Stimulated activated naive CD8-positive, alpha-beta T cell treated with anti-CD3 and anti-CD28 coated beads, Interleukin-15, amount 100 ng/mL, for 72 hours (primary cell): ENCODE results near the gene SPTBN1.
A peak's percentile ranks its signal among the peaks of the same experiment; 100 is the strongest.

Source experiments
- ATAC-seq: fragments of 150-1000 bp; cut with Tn5 transposase; 2 replicates; pipeline ENCODE4 v1.10.0; 2021; ENCODE audit warnings: mild to moderate bottlenecking, moderate library complexity
- DNase-seq, 2 donors: peaks; one replicate each; pipeline ENCODE4 v3.0.0; 2021 to 2022
- H3K27ac Mint-ChIP-seq, 2 donors: one replicate each; pipeline ENCODE4 v1.8.0; 2022; ENCODE audit warnings: mild to moderate bottlenecking in 2 of 2, mixed read lengths in 2 of 2, moderate library complexity in 2 of 2
- H3K27me3 Mint-ChIP-seq: one replicate; pipeline ENCODE4 v1.8.0; 2022; ENCODE audit warnings: mixed read lengths
- H3K4me1 Mint-ChIP-seq: one replicate; pipeline ENCODE4 v1.8.0; 2022; ENCODE audit warnings: mild to moderate bottlenecking, mixed read lengths
- H3K4me3 Mint-ChIP-seq, 2 donors: one replicate each; pipeline ENCODE4 v1.8.0; 2022; ENCODE audit warnings: mild to moderate bottlenecking in 2 of 2, mixed read lengths in 2 of 2, moderate library complexity in 1 of 2
- H3K9me3 Mint-ChIP-seq, 2 donors: one replicate each; pipeline ENCODE4 v1.8.0; 2022; ENCODE audit warnings: mixed read lengths in 2 of 2

The SPTBN1 gene

DNA sequence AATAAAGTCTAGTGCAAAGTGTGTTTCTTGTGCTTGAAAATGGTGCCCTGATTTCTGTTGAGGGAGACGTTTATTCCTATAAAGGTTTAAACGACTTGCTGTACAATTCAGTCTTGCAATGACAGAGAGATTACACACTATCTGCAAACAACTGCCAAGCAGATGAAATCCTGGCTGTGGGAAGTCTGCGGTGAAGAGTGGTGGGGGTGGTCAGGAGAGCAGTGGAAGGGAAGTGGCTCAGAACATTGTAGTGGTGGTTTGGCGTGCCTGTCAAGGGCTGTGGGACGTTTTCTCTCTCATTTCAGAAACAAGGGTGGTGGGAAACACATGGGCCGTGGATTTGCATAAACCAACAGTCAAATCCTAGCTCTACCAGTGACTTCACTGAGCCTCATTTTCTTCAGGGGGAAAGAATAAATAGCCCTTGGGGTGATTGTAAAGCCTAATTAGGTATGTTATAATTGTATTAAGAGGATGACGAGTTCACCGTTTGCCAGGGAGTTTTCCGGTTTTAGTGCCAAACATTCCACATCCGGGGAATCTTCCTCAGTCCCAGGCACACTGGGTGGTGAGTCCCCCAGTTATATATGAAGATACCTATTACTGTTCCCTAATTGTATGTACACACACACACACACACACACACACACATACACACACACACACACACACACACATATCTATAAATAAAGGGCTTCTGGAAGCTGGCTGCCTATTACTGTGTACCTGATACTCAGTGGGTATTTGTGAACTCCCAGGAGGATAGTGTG is 115.0 kb downstream of the SPTBN1 start:
- Mint-ChIP-seq H3K4me1 (peaks cover 94% of the 10 kb centered on the region), H3K9me3 (peaks cover 0 to 4% of the 10 kb centered on the region in 2 donors), H3K27me3 (no peaks in the 10 kb centered on the region), H3K27ac (peak overlapping the region; percentile 98 to 99), H3K4me3 (peak overlapping the region; percentile 76 to 84)
- DNase-seq = peak; percentile 58 to 90
- ATAC-seq = peak; percentile 75

DNA sequence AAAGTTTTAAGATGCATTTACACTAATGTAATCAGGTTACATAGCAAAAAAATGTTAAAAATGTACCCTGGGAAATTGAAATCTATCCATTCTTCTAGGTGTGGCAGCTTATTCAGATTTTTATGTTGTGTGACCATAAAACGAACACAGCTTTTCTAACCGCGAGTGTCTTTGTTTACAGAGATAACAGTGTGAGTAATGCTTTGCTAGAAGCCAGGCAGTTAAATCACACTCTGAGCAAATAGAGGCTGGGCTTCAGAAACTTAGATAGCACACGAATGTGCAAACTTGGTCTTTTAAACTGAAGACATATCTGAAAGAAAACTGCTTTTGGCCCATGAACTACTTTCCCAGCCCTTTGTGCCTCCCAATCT is 116.1 kb downstream of the SPTBN1 start:
- DNase-seq (no peak), ATAC-seq (peak; percentile 27)
- peaks cover 94% of the 10 kb centered on the region for H3K4me1 Mint-ChIP-seq

DNA sequence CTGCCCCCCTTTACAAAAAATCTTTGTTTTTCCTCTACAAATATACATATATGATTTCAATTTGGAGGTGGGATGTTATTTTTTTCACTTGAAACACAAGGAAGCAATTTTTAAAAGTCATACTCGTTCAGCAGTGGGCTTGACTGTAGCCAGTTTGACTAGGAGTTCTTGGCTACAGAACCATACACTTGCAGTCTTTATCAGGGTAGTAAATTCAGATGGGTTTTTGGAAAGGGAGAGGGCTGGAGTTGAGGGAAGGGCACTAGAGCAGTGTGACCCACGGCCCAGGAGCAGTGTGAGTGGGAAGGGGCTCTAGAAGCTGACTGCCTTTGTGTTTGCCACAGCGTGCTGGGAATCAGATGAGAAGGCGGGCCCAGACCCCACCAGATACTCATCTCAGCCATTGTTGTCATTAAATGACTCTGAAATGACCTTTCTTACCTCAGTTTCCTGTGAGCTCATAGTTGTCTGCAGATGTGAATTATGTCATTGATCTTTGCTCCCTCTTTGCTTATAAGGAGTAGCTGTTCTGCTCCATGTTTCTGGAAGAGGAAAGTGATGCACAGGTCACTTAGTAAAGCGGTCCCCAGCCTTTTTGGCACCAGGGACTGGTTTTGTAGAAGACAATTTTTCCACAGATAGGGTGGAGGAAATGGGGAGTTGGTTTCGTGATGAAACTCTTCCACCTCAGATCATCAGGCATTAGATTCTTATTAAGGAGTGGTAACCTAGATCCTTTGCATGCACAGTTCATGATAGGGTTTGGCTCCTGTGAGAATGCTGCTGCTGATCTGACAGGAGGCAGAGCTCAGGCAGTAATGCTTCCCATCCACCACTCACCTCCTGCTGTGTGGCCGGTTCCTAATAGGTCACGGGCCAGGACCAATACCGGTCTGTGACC is 116.8 kb downstream of the SPTBN1 start:
- Mint-ChIP-seq H3K27ac (peak overlapping the region; percentile 99), H3K4me3 (peak overlapping the region; percentile 76 to 84), H3K27me3 (no peaks in the 10 kb centered on the region), H3K4me1 (peaks cover 95% of the 10 kb centered on the region), H3K9me3 (peaks cover 0 to 10% of the 10 kb centered on the region in 2 donors)
- ATAC-seq = peak; percentile 51
- DNase-seq = peak; percentile 41 to 64

More for the DNA sequence above, 116.1 kb downstream of the SPTBN1 start:
- Mint-ChIP-seq H3K4me3 (peak overlapping the region; percentile 76 to 84), H3K27me3 (no peaks in the 10 kb centered on the region), H3K27ac (peak overlapping the region; percentile 98 to 99), H3K9me3 (peaks cover 0 to 10% of the 10 kb centered on the region in 2 donors)

DNA sequence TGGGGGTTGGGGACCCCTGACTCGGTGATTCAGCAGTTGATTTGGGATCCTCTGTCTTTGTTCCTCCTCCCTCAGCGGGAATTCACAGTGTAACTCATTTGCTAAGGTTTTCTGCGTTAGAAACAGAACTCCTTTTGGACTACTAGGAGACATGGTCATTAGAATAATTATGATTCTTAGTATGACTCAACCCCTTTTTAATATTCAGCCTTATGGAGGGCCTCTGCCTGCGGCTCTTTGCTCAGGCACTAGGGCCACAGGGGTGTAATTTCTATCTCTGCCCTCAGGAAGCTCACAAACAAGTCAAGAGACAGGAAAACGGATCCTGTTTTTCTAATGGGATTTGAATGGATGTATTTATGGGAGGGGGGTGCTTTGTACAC is 117.4 kb downstream of the SPTBN1 start:
- no peak for DNase-seq
- Mint-ChIP-seq H3K4me1 (peaks cover 98% of the 10 kb centered on the region), H3K4me3 (peak overlapping the region; percentile 76 to 84), H3K27ac (peak overlapping the region; percentile 99), H3K27me3 (no peaks in the 10 kb centered on the region), H3K9me3 (peaks cover 0 to 10% of the 10 kb centered on the region in 2 donors)
- no peak for ATAC-seq

DNA sequence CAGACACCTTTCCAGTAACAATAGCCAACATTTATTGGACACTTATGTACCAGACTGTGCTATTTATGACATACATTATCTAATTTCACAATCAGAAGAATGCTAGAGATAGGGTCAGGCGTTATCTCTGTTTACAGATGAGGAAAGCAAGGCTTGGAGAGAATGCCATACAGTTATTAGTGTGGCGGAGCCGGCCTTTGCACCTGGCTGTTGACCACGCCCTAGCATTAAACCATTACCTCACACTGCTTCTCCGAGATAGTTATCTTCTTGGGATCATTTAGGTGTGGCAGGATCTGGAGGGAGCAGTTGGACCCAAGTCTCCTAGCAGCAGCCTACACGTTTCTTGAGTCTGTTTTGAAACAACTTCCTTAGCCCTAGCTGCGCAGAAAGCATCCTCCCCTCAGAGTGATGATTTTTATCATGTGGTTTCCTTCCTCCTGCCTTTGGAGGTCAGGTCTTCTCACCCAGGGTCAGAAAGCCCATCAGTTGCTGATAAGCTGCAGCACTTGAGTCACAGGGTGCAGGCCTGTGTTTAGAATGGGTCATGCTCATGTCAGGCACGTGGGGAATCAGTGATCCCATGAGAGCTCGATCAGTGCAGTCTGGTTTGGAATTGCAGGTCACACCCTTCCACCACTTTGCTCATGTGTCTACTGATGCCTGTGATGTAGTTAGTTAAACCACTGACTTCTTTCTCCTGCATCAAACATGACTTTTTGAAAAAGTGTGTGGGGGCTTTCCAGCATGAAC is 118.2 kb downstream of the SPTBN1 start:
- Mint-ChIP-seq H3K4me1 (peaks cover 99% of the 10 kb centered on the region), H3K27me3 (no peaks in the 10 kb centered on the region), H3K4me3 (peak overlapping the region; percentile 76 to 84), H3K9me3 (peaks cover 0 to 10% of the 10 kb centered on the region in 2 donors), H3K27ac (peak overlapping the region; percentile 99)
- DNase-seq (peak; percentile 53 to 77), ATAC-seq (peak; percentile 70)

DNA sequence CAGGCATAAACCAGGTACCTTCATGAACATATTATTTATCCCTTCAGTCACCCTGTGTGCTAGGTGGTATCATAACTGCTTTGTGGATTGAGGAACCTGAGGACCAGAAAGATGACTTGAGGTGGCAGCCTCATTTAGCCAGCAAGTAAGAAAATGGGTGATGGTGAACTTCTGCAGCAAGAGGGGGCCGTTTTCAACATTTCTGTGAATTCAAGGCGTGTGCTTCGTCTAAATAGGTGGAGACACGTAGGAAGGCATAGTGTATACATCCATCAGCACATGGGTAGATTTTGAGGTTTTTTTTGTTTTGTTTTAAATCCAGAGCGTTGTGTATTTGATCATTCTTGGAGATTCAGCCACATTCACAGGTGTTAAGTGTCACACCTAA is 118.7 kb downstream of the SPTBN1 start:
- no peaks in the 10 kb centered on the region for H3K27me3 Mint-ChIP-seq
- DNase-seq (peak in 1 of 2 donors; percentile 37), ATAC-seq (peak; percentile 10)
- peak overlapping the region; percentile 76 to 84 for H3K4me3 Mint-ChIP-seq
- peaks cover 100% of the 10 kb centered on the region for H3K4me1 Mint-ChIP-seq
- H3K27ac Mint-ChIP-seq = peak overlapping the region; percentile 99
- peaks cover 0 to 10% of the 10 kb centered on the region in 2 donors for H3K9me3 Mint-ChIP-seq

DNA sequence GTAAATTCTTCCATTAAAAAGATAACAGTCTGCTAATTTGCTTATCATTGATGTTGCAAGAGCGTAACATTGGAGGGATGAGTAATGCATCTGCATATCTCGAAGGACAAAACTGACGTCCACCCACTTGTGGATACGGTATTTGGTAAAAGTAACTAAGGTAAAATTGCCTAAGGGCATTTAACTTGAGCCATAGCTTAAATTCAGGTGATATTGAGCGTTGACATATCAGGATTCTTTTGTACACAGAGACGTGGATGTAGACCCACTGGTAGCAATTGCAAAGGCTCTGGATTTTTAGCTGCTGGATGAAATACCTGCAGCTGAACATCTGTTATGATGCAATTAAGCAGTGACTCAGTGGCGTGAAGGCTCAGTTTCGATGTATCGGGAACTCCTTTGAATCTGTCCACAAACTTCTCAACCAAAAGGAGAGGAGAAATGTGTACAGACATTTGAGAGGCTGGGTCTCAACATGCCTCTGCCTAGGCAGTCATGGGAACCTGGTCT is 119.3 kb downstream of the SPTBN1 start:
- peak; percentile 2 for ATAC-seq
- peaks cover 0 to 10% of the 10 kb centered on the region in 2 donors for H3K9me3 Mint-ChIP-seq
- DNase-seq = peak; percentile 42 to 59
- peaks cover 100% of the 10 kb centered on the region for H3K4me1 Mint-ChIP-seq
- peak overlapping the region; percentile 76 to 84 for H3K4me3 Mint-ChIP-seq
- no peaks in the 10 kb centered on the region for H3K27me3 Mint-ChIP-seq
- peak overlapping the region; percentile 99 for H3K27ac Mint-ChIP-seq

DNA sequence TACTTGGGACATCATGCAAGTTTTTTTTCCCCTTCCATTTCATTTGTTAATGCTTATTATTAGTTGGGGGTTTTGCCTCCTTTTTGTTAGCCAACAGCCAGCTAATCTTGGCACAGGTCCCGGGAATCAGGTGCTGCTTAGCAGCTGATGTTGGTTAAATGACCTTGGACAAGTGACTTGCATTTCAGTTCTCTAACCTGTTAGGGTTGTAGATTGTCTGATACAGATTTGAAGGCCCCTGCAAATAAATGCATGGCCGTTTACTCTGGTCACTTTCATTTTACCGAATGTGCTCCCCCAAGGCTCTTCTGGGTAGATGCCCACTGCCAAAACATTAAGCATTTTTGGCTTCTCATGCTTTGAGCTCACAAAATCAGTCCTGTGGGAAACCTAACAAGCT is 120.9 kb downstream of the SPTBN1 start:
- DNase-seq (no peak), ATAC-seq (no peak)
- peaks cover 0 to 10% of the 10 kb centered on the region in 2 donors for H3K9me3 Mint-ChIP-seq
- H3K27me3 Mint-ChIP-seq = no peaks in the 10 kb centered on the region
- peak overlapping the region in 1 of 2 donors; percentile 77 for H3K27ac Mint-ChIP-seq
- peaks cover 98% of the 10 kb centered on the region for H3K4me1 Mint-ChIP-seq
- H3K4me3 Mint-ChIP-seq = peak overlapping the region; percentile 47 to 65

DNA sequence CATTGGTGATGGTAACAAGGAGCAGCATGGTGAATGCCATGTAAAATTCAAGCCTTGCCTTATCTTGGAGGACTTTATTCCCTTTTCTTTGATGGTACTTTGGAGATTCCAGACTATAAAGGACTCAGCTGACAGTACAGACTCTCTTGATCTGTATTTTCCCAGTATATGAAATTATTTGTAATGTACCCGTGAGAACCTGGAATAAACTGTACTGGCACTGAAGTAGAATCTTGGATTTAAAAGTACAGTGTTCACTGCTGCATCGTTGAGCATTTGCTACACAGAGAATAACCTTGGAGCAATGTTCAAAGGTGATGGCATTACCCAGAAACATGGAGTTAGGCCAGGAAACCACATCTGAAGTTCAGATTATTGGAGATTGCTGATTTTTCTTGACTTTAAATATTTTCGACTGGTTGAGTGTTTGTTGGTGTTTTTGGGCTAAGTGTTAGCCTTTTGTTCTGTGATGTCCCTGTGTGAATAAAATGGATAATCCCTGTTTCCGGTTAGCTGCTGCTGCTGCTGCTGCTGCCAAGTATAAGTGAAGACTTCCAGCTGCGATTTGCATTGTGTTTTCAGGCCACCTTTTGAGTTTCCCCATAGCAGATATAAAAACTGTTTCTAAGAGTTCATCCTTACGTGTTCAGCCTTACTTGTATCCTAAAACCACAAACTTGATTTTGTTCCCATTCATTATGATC is 122.0 kb downstream of the SPTBN1 start:
- Mint-ChIP-seq H3K4me1 (peaks cover 98% of the 10 kb centered on the region), H3K9me3 (peaks cover 0 to 10% of the 10 kb centered on the region in 2 donors), H3K27ac (peak overlapping the region in 1 of 2 donors; percentile 7), H3K27me3 (no peaks in the 10 kb centered on the region), H3K4me3 (peak overlapping the region; percentile 14 to 68)
- ATAC-seq (no peak), DNase-seq (no peak)

DNA sequence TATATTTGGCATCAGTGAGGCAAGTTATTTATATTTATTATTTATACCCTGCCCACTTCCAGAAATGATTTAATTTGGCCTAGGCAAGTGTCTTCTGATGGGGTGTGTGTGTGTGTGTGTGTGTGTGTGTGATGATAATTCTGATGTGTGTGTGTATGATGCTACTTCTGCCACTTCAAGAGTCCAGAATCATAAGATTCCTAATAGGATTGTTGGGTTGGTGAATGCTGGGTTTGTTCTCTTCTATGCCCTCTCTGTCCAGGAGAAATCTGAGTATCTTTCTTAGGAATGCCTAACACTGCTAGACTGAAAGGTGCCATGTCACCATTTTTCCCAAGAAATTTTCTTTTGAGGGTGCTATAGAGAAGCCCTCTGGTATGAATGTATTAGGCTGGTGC is 122.5 kb downstream of the SPTBN1 start:
- Mint-ChIP-seq H3K4me1 (peaks cover 98% of the 10 kb centered on the region), H3K4me3 (peak overlapping the region in 1 of 2 donors; percentile 68), H3K27me3 (no peaks in the 10 kb centered on the region), H3K9me3 (peaks cover 0 to 10% of the 10 kb centered on the region in 2 donors), H3K27ac (peak overlapping the region in 1 of 2 donors; percentile 7)
- no peak for DNase-seq
- no peak for ATAC-seq

DNA sequence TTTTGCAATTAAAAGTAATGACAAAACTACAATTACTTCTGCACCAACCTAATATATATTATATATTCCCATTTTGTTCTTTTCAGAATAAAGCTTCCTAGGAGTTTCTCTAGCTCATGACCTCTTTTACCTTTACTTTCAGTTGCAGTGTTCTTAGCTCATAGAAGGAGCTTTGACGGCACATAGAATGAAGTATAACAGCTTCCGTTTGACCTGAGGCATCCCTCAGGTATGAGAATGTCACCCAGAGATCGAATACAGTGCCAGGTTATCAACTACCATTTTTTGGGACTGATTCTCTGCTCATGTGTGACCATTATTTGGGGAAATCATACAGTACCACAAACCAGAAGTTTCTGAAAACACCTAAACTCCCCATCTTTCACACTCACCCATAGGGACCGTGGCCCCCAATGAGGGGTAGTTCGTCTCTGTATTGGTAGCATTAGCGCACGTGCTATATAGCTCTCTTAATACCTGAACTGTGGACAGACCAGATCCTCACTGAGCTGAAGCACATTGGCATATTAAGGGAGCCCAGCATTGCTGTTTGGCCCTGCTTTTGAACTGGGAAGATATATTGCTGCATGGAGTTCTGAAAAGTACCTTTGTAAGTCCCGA is 123.0 kb downstream of the SPTBN1 start:
- Mint-ChIP-seq H3K9me3 (peaks cover 0 to 10% of the 10 kb centered on the region in 2 donors), H3K4me3 (peak overlapping the region; percentile 68 to 76), H3K4me1 (peaks cover 98% of the 10 kb centered on the region), H3K27me3 (no peaks in the 10 kb centered on the region), H3K27ac (peak overlapping the region; percentile 84 to 96)
- no peak for DNase-seq
- no peak for ATAC-seq

DNA sequence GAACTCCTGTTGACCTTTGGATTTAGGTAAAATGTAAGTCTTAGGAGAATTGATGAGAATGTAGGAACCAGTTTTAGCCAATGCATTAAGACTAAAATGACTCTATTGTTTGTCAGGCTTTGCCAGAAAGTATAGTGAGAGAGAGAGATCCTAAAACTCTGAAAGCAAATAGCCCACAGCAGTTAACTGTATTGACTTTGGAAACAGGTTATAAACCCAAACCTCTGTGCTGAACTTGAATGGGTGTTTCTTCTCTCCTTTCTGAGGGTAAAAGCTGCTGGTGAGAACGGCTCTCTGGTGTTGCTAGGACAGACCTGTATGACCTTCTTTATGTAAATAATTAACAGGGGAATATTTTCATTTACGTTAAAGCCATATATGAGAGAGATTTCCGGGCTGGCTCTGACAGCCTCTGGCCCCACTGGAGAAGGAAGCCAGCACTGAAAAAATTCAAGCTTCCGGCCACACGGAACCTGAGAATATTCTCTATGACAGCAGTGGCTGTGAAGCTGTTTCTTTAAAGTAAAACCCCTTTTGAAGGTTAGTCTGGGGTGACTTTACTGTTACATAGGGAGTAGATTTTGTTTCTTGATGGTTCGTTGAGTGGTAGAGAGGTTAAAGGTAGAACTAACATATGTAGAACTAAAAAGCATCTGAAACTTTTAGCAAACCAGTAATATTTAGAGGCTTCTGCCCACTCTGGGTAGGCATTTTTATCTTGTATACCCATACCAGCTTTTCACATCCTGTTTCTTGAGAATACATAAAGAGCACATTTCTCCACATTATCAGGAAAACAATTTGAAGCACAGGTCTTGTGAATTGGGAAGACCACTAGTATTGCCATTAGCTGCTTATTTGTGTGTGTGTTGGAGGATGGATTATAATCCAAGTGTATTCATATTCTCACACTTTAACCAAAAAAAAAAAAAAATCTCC is 123.8 kb downstream of the SPTBN1 start:
- Mint-ChIP-seq H3K27ac (peak overlapping the region; percentile 84 to 96), H3K9me3 (peaks cover 0 to 10% of the 10 kb centered on the region in 2 donors), H3K27me3 (no peaks in the 10 kb centered on the region), H3K4me1 (peaks cover 98% of the 10 kb centered on the region), H3K4me3 (peak overlapping the region; percentile 68 to 76)
- peak; percentile 86 for ATAC-seq
- peak in 1 of 2 donors; percentile 77 for DNase-seq

DNA sequence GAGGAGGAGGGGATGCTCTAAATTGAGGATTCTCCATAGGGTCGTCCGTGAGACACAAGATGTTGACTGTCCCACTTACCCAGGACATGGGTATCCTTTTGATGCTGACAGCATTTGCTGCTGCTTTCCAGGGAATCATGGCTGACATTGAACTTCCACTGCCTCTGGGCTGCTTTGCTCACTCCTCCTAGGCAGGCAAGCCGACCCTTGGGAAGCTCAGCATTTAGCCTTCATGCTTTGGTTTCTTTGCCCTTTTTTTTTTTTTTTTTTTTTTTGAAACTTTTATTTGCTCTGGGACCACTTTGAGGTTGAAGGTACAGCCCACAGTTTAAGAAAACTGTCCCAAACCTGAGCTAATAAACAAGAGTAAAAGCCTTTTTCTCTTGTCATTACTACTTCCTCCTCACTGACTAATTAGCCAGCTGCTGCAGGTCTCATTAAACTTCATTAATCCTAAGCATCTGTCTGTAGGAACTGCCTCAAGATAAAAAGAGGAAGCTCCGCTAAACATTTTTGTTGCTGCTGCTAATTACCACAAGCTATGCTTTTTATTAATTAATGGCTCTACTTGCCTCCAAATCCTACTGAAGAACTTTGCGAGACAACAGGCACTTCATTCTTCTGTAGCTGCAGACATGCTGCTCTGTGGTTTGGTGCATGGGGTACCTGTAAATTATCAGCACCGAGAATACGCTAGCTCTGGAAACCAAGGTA is 125.4 kb downstream of the SPTBN1 start:
- Mint-ChIP-seq H3K4me1 (peaks cover 96% of the 10 kb centered on the region), H3K4me3 (peak overlapping the region; percentile 76 to 86), H3K9me3 (peaks cover 0 to 3% of the 10 kb centered on the region in 2 donors), H3K27me3 (no peaks in the 10 kb centered on the region), H3K27ac (peak overlapping the region; percentile 90 to 95)
- no peak for ATAC-seq
- DNase-seq = no peak
